SU-DHL-6 (cell line): Measurements from ENCODE around the gene CATSPERB.

Experiments
- EZH2phosphoT487 ChIP-seq: fragments of 200-600 bp; sonication (generic), shearing (Covaris generic); conservative IDR thresholded peaks from 2 replicates; pipeline ENCODE4 v1.6.1; 2018; ENCODE audit warnings: mild to moderate bottlenecking, antibody characterized with exemption, low read length, moderate library complexity, mixed read lengths
- TF ChIP-seq, protein P1 (sequence below): fragments of 200-600 bp; sonication (generic); IDR thresholded peaks from one replicate; pipeline ENCODE4 v1.5.1; 2017; ENCODE audit warnings: antibody characterized with exemption, mild to moderate bottlenecking, low read length, moderate library complexity; ENCODE audit not compliant: insufficient read depth, poor library complexity, severe bottlenecking

DNA sequence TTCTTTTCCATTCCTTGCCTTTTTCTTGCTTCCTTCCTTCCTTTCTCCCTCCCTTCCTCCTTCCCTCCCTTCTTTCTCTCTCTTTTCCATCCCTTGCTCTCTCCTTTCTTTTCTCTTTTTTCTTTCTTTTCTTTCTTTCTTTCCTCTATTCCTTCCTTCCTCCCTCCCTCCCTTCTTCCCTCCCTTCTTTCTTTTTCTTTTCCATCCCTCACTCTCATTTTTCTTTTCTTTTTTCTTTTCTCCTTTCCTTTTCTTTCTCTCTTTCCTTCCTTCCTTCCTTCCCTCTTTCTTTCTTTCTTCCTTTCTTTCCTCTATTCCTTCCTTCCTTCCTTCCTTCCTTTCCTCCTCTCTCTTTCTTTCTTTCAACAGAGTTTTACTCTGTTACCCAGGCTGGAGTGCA is 186.7 kb downstream of the CATSPERB start:
- TF ChIP-seq, protein P1, sequence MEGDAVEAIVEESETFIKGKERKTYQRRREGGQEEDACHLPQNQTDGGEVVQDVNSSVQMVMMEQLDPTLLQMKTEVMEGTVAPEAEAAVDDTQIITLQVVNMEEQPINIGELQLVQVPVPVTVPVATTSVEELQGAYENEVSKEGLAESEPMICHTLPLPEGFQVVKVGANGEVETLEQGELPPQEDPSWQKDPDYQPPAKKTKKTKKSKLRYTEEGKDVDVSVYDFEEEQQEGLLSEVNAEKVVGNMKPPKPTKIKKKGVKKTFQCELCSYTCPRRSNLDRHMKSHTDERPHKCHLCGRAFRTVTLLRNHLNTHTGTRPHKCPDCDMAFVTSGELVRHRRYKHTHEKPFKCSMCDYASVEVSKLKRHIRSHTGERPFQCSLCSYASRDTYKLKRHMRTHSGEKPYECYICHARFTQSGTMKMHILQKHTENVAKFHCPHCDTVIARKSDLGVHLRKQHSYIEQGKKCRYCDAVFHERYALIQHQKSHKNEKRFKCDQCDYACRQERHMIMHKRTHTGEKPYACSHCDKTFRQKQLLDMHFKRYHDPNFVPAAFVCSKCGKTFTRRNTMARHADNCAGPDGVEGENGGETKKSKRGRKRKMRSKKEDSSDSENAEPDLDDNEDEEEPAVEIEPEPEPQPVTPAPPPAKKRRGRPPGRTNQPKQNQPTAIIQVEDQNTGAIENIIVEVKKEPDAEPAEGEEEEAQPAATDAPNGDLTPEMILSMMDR, result no peak
- no peak for TF ChIP-seq EZH2phosphoT487
